Measurements from ENCODE around the gene APOM. TPM values are rescaled to one million over a fixed set of nuclear protein-coding genes. Genes with fewer than 3 reads are reported as not detected.

The APOM gene
- total and polyA plus RNA-seq, 2 of the 4 experiments (the other 2 are of a cell fraction): 1.4 to 3.8 TPM

DNA sequence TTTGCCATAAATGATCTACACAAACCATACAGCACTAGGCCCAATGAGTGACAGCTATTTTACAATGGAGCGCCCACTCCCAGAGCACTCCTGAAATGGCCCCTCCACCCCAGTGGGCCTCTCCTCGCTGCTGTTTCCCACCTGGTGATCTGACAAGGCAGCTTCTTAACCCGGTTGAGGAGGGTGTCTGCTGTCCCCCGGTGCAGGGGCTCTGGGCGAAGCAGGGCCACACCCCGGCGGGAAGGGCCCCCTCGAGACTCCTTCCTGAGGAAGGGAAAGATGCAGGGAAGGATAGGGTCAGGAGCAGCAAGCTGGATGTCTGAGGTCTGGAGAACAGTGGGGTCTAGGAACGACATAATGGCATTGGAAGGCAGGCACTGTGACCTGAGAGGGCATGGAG lies 37.2 kb downstream of the APOM start:
- no peaks in the 10 kb centered on the region for H3K9me1 ChIP-seq (ENCODE audit: insufficient read depth, low read length)
- 92% methylated on average over 7 of the region's 9 CpGs; no CpG with 5 or more reads in 1 of the 2 experiments for WGBS, 2 experiments (ENCODE audit: extremely low coverage in 2 of 2, insufficient read length in 1 of 2)
- no peak overlapping the region for H2BK15ac ChIP-seq (ENCODE audit: low read depth, low read length)
- H3K9ac ChIP-seq (ENCODE audit: low read depth, low read length): no peak overlapping the region
- no peak overlapping the region for H3K4me2 ChIP-seq (ENCODE audit: low read depth, low read length)
- H3K4me3 ChIP-seq (ENCODE audit: insufficient read depth, low read depth, low read length): no peak overlapping the region
- no peak overlapping the region for H2BK20ac ChIP-seq (ENCODE audit: low read depth, low read length)
- ChIA-PET CTCF (no interaction called here), POLR2A (ENCODE audit: unreplicated experiment) (no interaction called here)
- H3K9me3 ChIP-seq (ENCODE audit: control insufficient read depth, insufficient read depth, low read length): no peaks in the 10 kb centered on the region
- H4K20me1 ChIP-seq (ENCODE audit: insufficient read depth, low read length): 0 out of 2 replicates have a peak, but pooled peaks cover 4% of the 10 kb centered on the region
- no TSS peak for BruUV-seq (replicated peaks)
- no peak overlapping the region for H3K27ac ChIP-seq (ENCODE audit: insufficient read depth, low read length)
- DNase-seq (no peak), ATAC-seq (ENCODE audit: low read depth) (no peak)
- H2AK5ac ChIP-seq (ENCODE audit: low read depth, low read length): no peak overlapping the region
- no peak overlapping the region for H3K56ac ChIP-seq (ENCODE audit: extremely low read depth, insufficient read depth, low read length)
- H2BK120ac ChIP-seq (ENCODE audit: low read depth, low read length): no peak overlapping the region
- no peaks in the 10 kb centered on the region for H3K27me3 ChIP-seq (ENCODE audit: control insufficient read depth, insufficient read depth, low read length)
- H4K91ac ChIP-seq (ENCODE audit: insufficient read depth, low read depth, low read length): no peak overlapping the region
- TF ChIP-seq RFX5 (IDR thresholded peaks at IDR 0.05; ENCODE audit: low read depth, low read length) (no peak), POLR2A (IDR thresholded peaks at IDR 0.05; ENCODE audit: low read depth, low read length) (no peak), FOS (IDR thresholded peaks at IDR 0.05; ENCODE audit: low read depth, low read length) (no peak), BHLHE40 (IDR thresholded peaks at IDR 0.05; ENCODE audit: low read depth, low read length) (no peak), CHD1 (IDR thresholded peaks at IDR 0.05; ENCODE audit: low read depth, low read length) (no peak), MAFK (IDR thresholded peaks at IDR 0.05; ENCODE audit: low read depth, low read length) (no peak), NFE2L2 (IDR thresholded peaks at IDR 0.05; ENCODE audit: low read depth, low read length) (no peak), RCOR1 (IDR thresholded peaks at IDR 0.05; ENCODE audit: insufficient replicate concordance, low read length) (no peak), MXI1 (IDR thresholded peaks at IDR 0.05; ENCODE audit: borderline replicate concordance, low read depth, low read length) (no peak), SMC3 (IDR thresholded peaks at IDR 0.05; ENCODE audit: low read depth, low read length) (no peak), RAD21 (IDR thresholded peaks at IDR 0.05; ENCODE audit: low read length) (no peak), MAZ (IDR thresholded peaks at IDR 0.05; ENCODE audit: borderline replicate concordance, low read depth, low read length) (no peak), CEBPB (IDR thresholded peaks at IDR 0.05; ENCODE audit: low read depth, low read length) (no peak)
- TF ChIP-seq, protein P1, sequence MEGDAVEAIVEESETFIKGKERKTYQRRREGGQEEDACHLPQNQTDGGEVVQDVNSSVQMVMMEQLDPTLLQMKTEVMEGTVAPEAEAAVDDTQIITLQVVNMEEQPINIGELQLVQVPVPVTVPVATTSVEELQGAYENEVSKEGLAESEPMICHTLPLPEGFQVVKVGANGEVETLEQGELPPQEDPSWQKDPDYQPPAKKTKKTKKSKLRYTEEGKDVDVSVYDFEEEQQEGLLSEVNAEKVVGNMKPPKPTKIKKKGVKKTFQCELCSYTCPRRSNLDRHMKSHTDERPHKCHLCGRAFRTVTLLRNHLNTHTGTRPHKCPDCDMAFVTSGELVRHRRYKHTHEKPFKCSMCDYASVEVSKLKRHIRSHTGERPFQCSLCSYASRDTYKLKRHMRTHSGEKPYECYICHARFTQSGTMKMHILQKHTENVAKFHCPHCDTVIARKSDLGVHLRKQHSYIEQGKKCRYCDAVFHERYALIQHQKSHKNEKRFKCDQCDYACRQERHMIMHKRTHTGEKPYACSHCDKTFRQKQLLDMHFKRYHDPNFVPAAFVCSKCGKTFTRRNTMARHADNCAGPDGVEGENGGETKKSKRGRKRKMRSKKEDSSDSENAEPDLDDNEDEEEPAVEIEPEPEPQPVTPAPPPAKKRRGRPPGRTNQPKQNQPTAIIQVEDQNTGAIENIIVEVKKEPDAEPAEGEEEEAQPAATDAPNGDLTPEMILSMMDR (conservative IDR thresholded peaks at IDR 0.05; ENCODE audit: low read depth, low read length): no peak
- TF ChIP-seq, protein P2, sequence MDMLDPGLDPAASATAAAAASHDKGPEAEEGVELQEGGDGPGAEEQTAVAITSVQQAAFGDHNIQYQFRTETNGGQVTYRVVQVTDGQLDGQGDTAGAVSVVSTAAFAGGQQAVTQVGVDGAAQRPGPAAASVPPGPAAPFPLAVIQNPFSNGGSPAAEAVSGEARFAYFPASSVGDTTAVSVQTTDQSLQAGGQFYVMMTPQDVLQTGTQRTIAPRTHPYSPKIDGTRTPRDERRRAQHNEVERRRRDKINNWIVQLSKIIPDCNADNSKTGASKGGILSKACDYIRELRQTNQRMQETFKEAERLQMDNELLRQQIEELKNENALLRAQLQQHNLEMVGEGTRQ (IDR thresholded peaks at IDR 0.05; ENCODE audit: low read depth, low read length): no peak
- TF ChIP-seq, protein P3, sequence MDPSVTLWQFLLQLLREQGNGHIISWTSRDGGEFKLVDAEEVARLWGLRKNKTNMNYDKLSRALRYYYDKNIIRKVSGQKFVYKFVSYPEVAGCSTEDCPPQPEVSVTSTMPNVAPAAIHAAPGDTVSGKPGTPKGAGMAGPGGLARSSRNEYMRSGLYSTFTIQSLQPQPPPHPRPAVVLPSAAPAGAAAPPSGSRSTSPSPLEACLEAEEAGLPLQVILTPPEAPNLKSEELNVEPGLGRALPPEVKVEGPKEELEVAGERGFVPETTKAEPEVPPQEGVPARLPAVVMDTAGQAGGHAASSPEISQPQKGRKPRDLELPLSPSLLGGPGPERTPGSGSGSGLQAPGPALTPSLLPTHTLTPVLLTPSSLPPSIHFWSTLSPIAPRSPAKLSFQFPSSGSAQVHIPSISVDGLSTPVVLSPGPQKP (IDR thresholded peaks at IDR 0.05; ENCODE audit: borderline replicate concordance, low read depth, low read length): no peak
- H2BK5ac ChIP-seq (ENCODE audit: low read depth, low read length, poor library complexity, severe bottlenecking): no peak overlapping the region
- no peak overlapping the region for H3K4ac ChIP-seq (ENCODE audit: low read depth, low read length)
- no peak overlapping the region for H3K18ac ChIP-seq (ENCODE audit: low read depth, low read length)
- no peak overlapping the region for H2AK9ac ChIP-seq (replicated peaks; ENCODE audit: low read depth, low read length, poor library complexity)
- intact Hi-C loops (cut with micrococcal nuclease): no loop called here
- no peak overlapping the region for H3K14ac ChIP-seq (replicated peaks; ENCODE audit: low read depth, low read length)
- H3K4me1 ChIP-seq (ENCODE audit: control insufficient read depth, insufficient read depth, low read length): no peaks in the 10 kb centered on the region
- no peak overlapping the region for H4K5ac ChIP-seq (ENCODE audit: low read depth, low read length)
- dilution Hi-C loops (cut with HindIII; ENCODE audit: low sequenced_read_pairs, unreplicated experiment): no loop called here
- H4K8ac ChIP-seq (ENCODE audit: low read depth in 2 of 2, low read length in 2 of 2): no peak overlapping the region
- H2AFZ ChIP-seq (replicated peaks; ENCODE audit: low read length, poor library complexity): no peak overlapping the region
- H3K36me3 ChIP-seq (ENCODE audit: control insufficient read depth, insufficient read depth, low read length): peaks cover 69% of the 10 kb centered on the region
- peaks cover 4 to 18% of the 10 kb centered on the region in 2 experiments; a peak in 3 of 4 replicates for H3K79me1 ChIP-seq (ENCODE audit: low read depth in 1 of 2, low read length in 2 of 2)
- no peak overlapping the region for H3K23ac ChIP-seq (ENCODE audit: low read depth, low read length)
- in situ Hi-C loops (cut with MboI; ENCODE audit: low sequenced_read_pairs): no loop called here

Measured in IMR-90 (cell line).